Measurements from ENCODE around the gene BLMH.

Gene BLMH, protein sequence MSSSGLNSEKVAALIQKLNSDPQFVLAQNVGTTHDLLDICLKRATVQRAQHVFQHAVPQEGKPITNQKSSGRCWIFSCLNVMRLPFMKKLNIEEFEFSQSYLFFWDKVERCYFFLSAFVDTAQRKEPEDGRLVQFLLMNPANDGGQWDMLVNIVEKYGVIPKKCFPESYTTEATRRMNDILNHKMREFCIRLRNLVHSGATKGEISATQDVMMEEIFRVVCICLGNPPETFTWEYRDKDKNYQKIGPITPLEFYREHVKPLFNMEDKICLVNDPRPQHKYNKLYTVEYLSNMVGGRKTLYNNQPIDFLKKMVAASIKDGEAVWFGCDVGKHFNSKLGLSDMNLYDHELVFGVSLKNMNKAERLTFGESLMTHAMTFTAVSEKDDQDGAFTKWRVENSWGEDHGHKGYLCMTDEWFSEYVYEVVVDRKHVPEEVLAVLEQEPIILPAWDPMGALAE

DNA sequence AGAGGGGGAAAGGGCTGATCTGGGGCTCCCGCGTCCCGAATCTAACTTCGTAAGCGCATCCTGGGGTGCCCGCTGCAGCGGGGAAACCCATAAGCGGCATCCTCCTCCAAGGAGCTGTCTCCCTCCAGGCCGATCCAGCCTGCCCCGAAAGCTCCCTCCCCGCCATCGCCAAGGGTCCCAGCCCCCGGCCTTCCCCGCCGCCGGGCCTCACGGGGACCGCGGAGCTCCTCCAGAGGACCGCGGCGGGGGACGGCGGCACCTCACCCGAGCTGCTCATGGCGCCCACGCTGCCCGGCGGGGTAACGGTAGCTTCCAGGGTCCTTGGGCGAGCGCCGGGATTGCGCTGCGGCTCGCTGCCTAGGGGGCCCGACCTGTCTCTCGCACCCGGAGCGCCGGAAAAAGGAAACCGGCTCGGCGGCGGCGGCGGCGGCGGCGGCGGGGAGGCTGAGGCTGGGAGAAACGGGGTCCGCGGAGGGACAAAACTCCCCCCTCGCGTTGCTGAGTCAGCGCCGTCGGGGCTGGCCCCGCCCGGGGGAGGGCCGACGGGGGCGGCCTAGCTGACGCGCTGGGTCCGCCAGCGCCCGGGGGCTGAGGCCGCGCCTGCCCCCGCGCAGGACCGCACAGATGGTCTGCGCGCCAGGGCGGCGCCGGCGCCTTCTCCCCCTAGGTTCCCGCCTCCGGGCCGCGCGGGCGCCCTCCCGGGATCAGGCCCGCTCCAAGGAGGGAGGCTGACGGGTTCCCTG is at the start of gene BLMH:
Gene BLMH (minus strand): TSS at position 402 of the 743 bp plus-strand sequence. CDS start 125 bp downstream, at position 277.
- peak; percentile 8 to 83 (median 58) for DNase-seq

- no peak for DNase-seq
Measured at GRCh38 chr17:30340801-30341356, 49.1 kb upstream of the BLMH start.

GRCh38 chr17:30339086-30339485 is 47.3 kb upstream of the BLMH start:
- DNase-seq: no peak

DNA sequence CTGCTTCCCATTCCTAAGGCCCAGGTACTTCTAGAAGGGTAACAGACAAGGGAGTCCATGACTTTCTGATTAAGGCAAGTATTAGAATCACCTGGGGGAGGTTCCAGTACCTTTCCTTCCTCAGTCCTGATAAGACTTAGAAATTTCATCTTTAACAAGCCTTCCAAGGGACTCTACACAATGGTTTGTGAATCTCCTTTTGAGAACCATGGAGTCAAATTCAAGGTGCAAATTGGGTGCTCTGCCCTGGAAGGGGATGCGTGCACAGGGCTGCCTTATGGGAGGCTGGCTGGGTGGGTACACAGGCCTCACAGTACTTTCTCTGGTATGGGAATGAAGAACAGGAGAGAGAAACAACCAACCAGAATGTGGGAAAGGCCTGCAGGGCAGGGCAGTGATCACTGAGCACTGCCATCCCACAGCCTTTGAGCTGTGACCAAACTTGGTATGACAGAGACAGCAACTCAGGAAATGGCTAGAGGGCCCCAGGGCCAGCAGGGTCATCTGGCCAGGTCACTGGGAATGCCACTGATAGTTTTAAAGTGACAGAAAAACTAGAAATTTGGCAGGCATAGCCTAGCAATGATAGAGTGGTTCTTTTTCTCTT is 45.8 kb upstream of the BLMH start:
- no peak for DNase-seq

DNA sequence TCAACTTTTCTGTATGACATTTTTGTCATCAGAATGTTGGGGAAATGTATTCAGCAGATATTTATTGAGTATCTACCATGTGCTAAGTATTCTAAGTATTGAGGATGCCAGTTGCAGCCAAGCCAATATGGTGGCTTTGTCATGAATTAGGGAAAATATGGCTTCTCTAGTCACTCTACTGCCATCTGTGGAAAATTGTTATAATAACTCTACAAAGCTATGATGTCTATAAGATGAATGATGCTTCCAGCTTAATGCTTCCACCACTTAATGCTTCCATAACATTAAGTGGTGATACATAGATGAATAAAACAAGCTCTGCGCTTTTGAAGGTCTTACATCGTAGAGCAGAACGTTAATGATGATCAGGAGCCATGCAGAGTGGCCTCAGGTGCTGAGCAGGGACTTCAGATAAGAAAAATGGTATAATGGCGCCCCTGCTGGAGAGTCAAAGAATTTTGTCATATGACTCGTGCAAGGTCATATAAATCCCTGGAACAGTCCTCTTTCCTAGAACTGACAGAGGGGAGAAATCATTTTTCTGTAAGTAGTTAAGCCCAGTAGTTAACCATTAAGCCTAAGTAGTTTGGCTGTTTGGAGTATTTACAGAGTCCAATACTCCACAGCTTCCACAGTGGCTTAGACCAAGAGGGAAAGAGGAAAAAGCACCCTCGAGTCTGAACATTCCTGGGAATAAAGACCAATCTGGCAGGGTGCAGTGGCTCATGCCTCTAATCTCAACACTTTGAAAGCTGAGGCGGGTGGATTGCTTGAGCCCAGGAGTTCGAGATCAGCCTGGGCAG is 44.8 kb upstream of the BLMH start:
- no peak for DNase-seq

GRCh38 chr17:30334421-30334820 is 42.7 kb upstream of the BLMH start:
- DNase-seq: no peak

DNA sequence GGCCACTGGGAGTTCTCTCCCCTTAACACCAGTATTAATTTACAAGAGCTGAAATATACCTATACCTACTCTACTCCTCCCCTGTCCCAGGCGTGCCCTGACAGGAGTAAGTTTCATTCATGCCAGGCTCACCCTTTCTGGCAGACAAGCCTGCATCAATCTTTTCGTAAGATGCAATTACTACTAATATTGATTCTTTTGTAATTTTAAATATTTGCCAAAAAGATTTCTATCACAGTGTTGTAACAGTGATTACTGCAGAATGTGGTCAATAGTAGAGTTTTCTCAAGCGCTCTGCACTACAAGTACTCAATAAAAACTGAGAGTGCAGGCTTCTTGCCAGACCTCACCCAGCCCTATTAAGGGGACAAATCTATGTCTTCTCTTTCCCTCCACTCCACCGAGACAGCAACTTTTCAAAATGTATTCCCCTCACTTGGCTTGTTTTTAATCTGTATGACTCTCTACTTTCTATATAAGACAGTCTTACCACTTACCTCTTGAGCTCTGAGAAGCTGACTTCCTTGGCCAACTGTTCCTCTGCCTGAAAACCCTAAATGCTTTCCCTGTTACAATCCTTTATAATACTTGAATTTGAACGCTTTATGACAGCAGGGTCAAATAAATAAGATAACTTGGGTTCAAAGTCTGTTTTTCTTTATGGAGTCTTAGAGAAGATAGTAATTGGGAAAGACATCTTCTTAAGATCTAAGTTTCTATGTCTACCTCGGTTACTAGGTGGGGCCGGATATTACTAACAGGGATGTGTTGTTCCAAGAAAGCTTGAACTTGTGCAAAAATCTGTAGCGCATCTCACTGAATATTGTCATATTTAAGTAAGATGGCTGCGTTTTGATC is 42.0 kb upstream of the BLMH start, which contains the start of gene TMIGD1:
Gene TMIGD1 (minus strand): TSS at position 555 of the 858 bp plus-strand sequence. CDS start 1,924 bp downstream, outside the sequence.
- no peak for DNase-seq

GRCh38 chr17:30332057-30332542 is 40.4 kb upstream of the BLMH start:
- DNase-seq: no peak

DNA sequence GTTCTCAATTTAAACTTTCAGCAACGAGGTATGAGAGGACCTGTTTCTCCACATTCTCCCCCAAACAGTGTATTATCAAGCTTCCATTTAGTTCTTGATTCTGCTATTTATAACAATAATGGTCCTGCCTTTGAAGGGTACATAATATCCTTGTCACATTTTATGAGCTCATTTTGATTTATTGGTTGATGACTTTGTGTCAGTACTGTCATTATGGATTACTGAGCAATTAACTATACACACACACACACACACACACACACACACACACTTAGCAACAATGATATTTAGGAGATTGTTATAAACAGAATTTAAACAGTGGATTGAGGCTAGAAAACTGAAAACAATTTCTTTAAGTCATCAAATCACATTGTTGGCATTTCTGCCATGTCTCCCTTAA is 35.1 kb upstream of the BLMH start:
- DNase-seq: no peak

DNA sequence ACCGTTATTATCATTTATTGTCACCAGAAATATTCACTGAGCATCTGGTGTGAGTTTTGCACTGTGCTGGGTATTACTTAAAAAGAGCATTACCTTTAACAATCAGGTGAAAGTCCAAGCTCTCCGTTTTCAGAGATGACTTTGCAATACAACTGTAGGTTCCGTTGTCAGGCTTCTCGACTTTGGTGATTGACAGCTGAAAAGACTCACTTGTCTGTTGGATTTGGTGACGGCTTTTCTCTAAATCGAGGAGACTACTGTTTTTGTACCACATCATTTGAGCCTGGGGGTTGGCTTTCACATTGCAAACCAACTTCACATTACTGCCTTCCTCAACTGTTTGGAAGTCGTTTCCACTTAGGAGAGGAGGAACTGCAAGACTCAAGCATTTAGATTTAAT is 33.0 kb upstream of the BLMH start:
- DNase-seq: no peak

DNA sequence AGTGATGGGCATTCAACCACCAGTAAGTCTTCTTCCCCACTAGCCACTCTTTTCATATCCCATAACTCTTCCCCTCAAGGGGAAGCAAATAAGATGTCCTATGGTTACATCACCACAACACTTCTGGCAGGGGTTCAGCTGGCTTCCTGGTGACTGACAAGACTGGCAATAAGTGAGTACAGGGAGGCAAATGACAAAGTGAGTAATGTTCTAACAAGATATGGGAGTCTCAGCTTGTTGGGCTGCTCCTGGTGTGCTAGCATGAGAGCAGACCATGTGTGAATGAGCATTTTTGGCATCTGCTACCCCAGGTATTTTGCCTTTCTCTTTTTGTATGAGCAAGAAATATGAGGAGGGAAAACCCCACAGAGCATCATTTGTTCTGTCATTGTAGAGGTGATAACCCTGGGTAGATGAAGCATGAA is 32.2 kb upstream of the BLMH start:
- DNase-seq: no peak

DNA sequence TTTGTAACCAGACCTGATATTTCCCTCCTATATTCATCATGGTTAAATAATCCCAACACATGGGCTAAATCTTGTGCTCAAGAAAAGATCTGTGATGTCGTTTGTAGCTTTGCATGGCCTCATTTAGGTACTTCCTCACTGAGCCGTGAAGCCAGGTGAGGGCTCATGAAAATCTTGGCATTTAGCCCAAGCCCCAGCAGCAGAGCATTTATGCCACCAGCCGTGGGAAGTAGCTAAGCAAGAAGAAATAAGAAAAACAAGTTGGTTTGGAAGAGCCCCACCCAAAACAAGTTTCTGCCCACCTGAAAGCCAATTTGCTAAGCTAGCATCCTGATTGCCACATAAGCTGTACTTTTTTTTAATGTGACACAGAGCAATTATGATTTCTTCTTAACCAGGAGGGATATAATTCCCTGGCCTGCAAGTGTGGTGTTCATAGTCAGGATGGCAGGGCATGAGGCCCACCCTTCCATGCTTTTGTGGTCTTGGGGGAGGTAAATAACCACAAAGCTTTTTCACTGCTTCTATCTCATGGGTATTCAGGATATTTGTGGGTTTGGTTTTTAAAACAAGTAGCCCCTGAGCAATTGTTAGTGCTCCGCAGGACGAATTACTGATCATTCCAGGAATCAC is 31.6 kb upstream of the BLMH start:
- DNase-seq: peak in 1 of 51 donors; percentile 1

GRCh38 chr17:30321314-30321713 is 29.6 kb upstream of the BLMH start:
- no peak for DNase-seq

- DNase-seq: no peak
Measured at GRCh38 chr17:30318155-30318554, 26.4 kb upstream of the BLMH start.

GRCh38 chr17:30316736-30317135 is 25.0 kb upstream of the BLMH start:
- no peak for DNase-seq

DNA sequence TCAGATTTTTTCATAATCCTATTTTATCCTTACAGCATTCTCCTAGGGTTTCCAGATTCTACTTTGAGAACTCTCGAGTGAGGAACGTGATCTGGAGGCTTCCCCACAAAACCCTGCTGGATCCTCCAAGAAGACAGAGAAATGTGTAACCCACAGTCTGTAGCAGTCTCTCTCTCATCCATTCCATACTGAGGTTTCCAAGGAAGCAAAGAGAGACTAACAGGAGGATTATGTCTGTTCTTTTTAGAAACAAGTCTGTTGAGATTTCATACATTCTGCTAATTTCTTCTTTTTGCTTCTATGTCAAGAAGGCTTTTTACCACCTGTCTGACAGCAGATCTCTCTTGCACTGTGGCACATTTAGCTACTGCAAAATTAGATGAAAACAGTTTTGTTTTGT is 23.4 kb upstream of the BLMH start:
- DNase-seq: no peak

DNA sequence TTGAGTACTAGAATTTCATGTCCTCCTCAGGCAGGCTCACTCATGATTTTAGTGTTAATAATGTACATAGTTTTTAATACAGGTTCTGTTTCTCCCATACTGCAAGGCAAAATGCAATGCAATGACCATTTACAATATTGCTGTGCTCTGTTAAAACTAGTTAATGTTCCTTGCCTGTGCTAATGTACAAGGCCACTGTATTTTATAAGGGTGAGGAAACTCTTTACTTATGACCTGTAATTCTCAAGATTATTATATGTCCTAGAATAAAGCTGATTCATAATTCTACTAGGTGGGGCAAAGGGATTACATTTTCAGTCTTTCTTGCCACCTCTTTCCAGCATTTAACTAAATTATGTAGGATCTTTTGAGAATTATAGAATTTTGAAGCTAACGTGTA is 22.7 kb upstream of the BLMH start:
- DNase-seq: no peak

DNA sequence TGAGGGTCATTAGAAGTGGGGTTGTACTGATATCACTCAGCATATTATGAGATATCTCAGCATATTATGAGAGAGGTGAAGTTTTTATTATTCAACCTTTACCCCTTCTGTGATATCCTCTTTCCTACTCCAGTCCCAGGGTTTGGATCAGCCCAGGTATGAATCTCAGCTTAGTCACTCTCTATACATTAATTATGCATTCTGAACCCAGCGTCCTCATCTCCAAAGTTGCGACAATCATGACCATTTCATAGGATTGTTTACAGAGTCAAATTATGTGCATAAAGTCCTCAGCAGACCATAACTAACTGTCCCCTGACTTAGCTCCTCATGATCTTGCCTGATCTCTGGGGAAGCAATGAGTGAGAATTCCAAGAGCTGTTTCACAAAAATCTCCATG is 20.5 kb upstream of the BLMH start:
- DNase-seq: no peak

- DNase-seq: no peak
Measured at GRCh38 chr17:30310562-30310961, 18.8 kb upstream of the BLMH start.

Measured in hypothalamus (tissue), 51 donors.